Activated T-helper 1 cell treated with anti-CD3 and anti-CD28 coated beads, Interleukin-12 subunit alpha, Interleukin-12 subunit beta, Interleukin-2, Interleukin-4 antibody, amounts not matched to agents 30 ng/mL and 10 ng/mL and 1 ng/mL, durations not matched to agents 14 hours and 24 hours and 36 hours (primary cell): ENCODE measurements around the gene RAB2B. TPM values are rescaled to one million over a fixed set of nuclear protein-coding genes. Genes with fewer than 3 reads are reported as not detected.

Experiments
- DNase-seq: peaks from one replicate; pipeline ENCODE4 v3.0.0; 2021; ENCODE audit warnings: low spot score
- H3K27ac Mint-ChIP-seq: one replicate; pipeline ENCODE4 v1.8.0; 2021; ENCODE audit warnings: mild to moderate bottlenecking, mixed read lengths
- H3K27me3 Mint-ChIP-seq: one replicate; pipeline ENCODE4 v1.8.0; 2022; ENCODE audit warnings: mild to moderate bottlenecking, moderate library complexity, mixed read lengths; ENCODE audit not compliant: insufficient read depth
- H3K36me3 Mint-ChIP-seq: one replicate; pipeline ENCODE4 v1.8.0; 2021; ENCODE audit warnings: low read depth, mixed read lengths
- H3K4me1 Mint-ChIP-seq: one replicate; pipeline ENCODE4 v1.8.0; 2021; ENCODE audit warnings: low read depth, mixed read lengths
- H3K4me3 Mint-ChIP-seq: one replicate; pipeline ENCODE4 v1.8.0; 2021; ENCODE audit warnings: mild to moderate bottlenecking, moderate library complexity, mixed read lengths
- H3K9me3 Mint-ChIP-seq: one replicate; pipeline ENCODE4 v1.8.0; 2021; ENCODE audit warnings: mixed read lengths
- intact Hi-C: fragments of 100-400 bp; cut with micrococcal nuclease; formaldehyde crosslinking; loops from one replicate; pipeline ENCODE4 v1.15.1; 2024
- total RNA-seq: library from RNA; stranded (reverse); gene quantifications from 2 replicates; pipeline ENCODE4 v1.2.3, GENCODE V29; 2022

Gene RAB2B
- 30.3 and 32.5 TPM in 2 replicates for total RNA-seq

DNA sequence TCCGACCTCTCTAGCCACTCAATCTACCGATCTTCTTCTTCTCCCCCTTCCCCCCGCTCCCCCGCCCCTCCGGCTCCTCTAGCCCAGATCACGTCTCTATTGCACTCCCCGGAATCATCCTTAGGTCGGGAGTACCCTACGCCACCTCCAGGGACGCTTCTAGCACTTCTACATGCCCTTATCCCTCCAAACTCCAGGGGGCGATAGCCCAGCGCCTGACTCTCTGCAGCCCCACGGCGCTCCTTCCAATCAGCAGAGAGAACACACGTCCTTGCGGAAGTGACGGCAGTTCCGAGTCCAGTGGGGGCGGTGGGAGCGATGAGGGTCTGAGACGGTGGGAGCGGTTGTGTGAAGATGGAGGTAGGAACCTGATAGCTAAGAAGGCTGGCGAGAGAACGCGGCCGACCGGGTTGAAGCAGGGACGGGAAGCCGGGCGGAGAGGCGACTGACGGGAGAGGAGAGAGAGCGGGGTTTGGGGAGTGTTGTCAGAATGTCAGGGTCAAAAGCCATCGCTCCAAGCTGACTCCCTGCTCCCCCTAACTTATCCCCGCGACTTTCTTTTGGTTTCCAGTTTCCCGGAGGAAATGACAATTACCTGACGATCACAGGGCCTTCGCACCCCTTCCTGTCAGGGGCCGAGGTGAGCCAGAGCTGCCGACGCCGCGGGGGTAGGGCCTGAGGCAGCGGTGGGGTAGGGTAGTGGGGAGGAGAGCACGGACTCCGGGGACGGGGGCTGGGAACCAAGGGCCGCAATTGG is at the start of gene RAB2B, which contains the start of gene TOX4:
Gene RAB2B (minus strand): TSS at position 35 of the 757 bp plus-strand sequence. CDS start 87 bp downstream, outside the sequence.
Gene TOX4 (plus strand): TSS at position 271 of the 757 bp plus-strand sequence. CDS start 84 bp downstream, at position 355.
- peaks cover 2% of the 10 kb centered on the region for H3K27me3 Mint-ChIP-seq
- peak; percentile 96 for DNase-seq
- peak within 1 kb of the TSS; percentile 100 for H3K4me3 Mint-ChIP-seq
- intact Hi-C loops = loop anchor here (1.0 kb wide), 8 partner anchors 21 to 208 kb away; partner anchors contain the start of genes CHD8, HNRNPC, METTL3 and SALL2
- peaks cover 35% of the 10 kb centered on the region for H3K4me1 Mint-ChIP-seq
- H3K9me3 Mint-ChIP-seq = no peaks in the 10 kb centered on the region
- peak within 1 kb of the TSS; percentile 99 for H3K27ac Mint-ChIP-seq
- peaks cover 20% of the 10 kb centered on the region for H3K36me3 Mint-ChIP-seq

DNA sequence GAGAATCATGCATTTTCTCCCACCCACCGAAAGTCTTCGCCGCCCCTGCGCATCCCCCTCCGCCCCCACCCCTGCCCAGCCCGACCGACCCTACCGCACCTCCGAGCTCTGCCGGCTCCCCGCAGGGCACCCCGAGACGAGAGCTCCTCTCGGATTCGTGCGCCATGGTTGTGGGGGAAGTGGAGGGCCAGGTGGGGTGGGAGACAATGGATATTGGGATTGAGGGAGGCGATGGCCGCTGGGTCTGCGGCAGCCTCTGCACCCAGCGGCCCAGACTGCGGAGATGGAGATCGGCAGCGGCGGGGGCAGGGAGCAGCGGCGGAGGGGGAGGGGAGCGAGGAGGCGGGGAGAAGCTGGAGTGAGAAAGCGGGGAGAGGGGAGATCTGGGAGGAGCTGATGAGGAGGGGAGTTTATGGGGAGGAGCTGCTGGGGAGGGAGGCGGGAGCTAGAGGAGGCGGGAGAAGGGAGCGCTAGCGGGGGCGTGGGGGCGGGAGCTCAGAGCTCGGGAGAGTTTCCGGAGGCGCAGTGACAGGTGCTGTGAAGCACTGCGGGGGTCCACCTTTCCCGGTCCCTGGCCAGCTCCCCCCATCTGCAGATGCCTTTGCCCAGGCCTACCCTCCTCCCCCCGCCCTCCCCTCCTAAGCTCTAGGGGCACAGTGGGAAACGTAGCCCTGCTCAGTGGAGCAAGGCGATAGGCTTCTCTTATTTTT is 49.4 kb upstream of the RAB2B start, which contains the start of gene SALL2:
Gene SALL2 (minus strand): TSS at position 385 of the 710 bp plus-strand sequence. CDS start 219 bp downstream, at position 166.
- no peaks in the 10 kb centered on the region for H3K36me3 Mint-ChIP-seq
- DNase-seq = peak; percentile 35
- peaks cover 5% of the 10 kb centered on the region for H3K4me1 Mint-ChIP-seq
- no peaks in the 10 kb centered on the region for H3K9me3 Mint-ChIP-seq
- peaks cover 7% of the 10 kb centered on the region for H3K27me3 Mint-ChIP-seq
- intact Hi-C loops = loop anchor here (1.0 kb wide), 3 partner anchors 15 to 89 kb away; partner anchors contain the start of genes METTL3 and TOX4
- H3K4me3 Mint-ChIP-seq = peak within 1 kb of the TSS; percentile 81
- peak within 1 kb of the TSS; percentile 68 for H3K27ac Mint-ChIP-seq

DNA sequence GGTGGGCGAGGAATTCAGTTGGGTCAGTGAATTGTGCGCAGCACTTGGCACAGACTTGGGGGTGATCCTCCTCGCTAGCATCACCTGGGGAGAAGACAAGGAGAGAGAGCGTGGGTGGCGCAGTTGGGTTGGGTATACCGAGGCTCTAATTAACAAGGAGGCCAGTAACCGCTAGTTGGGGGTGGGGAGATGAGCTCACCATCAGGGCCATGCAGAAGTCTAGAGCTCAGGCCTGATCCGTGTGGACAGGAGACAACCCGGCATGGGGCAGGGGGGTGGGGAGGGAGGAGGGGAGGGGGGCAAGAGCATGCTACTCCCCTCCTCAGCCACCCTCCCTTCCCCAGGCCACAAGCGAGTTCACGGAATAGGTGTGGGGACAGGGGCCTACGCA is 48.8 kb upstream of the RAB2B start:
- peaks cover 5% of the 10 kb centered on the region for H3K4me1 Mint-ChIP-seq
- peaks cover 7% of the 10 kb centered on the region for H3K27me3 Mint-ChIP-seq
- H3K27ac Mint-ChIP-seq = peak overlapping the region; percentile 68
- no peak for DNase-seq
- no peaks in the 10 kb centered on the region for H3K36me3 Mint-ChIP-seq
- H3K4me3 Mint-ChIP-seq = peak overlapping the region; percentile 80
- intact Hi-C loops = no loop called here
- H3K9me3 Mint-ChIP-seq = no peaks in the 10 kb centered on the region

DNA sequence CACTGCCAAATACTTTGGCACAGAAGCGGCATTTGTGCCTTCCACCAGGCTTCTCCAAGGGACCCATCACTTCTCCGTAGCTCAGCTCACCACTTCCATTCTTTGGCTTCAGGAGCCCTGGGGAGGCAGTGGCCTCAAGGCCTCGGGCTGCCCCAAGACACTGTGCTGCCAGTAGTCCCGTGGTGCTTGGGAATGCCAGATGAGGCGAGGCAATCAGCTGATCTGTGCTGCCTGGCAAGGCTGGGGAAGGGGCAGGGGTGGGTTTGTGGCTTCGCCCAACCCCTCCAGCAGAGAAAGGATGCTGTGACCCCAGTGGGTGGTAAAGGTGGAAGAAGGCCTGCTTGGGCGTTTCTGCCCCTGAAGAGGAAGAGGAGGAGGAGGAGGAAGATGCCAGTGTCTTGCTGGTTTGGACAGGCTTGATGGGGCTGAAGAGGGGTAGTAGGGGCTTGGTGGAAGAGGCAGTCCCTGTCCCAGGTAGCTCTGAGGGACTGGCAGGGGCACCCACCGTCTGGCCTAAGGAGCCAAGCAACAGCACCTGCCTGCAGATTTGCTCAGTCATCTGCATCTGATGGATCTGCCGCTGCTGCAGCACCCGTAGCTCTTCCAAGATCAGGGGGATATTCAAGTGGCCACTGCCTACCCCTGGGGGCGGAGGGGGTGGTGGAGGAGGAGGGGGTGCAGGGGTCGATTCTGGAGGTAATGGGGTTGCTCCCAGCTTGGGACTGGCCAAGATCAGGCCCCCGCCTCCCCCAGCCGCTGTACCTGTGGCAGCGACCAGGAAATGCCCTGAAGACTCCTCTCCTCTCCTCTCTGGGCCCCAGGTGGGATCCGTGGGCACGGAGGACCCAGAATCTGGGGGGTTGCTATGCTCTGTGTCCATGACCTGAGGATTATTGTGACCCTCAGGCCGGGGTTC is 48.1 kb upstream of the RAB2B start:
- DNase-seq = no peak
- Mint-ChIP-seq H3K27me3 (peaks cover 7% of the 10 kb centered on the region), H3K4me3 (peak overlapping the region; percentile 80), H3K9me3 (no peaks in the 10 kb centered on the region), H3K36me3 (no peaks in the 10 kb centered on the region), H3K27ac (peak overlapping the region; percentile 68), H3K4me1 (peaks cover 5% of the 10 kb centered on the region)
- intact Hi-C loops = no loop called here

DNA sequence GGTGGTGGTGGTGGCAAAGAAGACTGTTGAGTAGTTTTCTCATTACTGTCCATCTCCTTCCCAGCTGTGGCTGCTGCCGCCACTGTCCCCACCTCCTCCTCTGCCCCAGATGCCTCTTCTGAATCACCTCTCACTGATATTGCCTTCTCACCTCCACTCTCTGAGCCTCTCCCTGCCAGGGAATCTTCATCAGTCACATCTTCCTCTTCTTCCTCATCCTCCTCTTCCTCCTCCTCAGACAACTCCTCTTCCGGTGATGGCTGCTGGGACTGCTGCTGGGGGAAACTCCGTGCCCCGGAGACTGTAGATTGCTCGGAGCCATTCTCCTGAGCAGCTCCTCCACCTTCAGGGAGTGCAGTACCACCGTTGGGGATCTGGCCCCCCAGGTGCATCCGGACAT is 46.4 kb upstream of the RAB2B start:
- H3K27me3 Mint-ChIP-seq = peaks cover 16% of the 10 kb centered on the region
- no peaks in the 10 kb centered on the region for H3K36me3 Mint-ChIP-seq
- H3K9me3 Mint-ChIP-seq = no peaks in the 10 kb centered on the region
- DNase-seq = no peak
- H3K4me3 Mint-ChIP-seq = no peak overlapping the region
- intact Hi-C loops = no loop called here
- H3K27ac Mint-ChIP-seq = no peak overlapping the region
- H3K4me1 Mint-ChIP-seq = peaks cover 5% of the 10 kb centered on the region

DNA sequence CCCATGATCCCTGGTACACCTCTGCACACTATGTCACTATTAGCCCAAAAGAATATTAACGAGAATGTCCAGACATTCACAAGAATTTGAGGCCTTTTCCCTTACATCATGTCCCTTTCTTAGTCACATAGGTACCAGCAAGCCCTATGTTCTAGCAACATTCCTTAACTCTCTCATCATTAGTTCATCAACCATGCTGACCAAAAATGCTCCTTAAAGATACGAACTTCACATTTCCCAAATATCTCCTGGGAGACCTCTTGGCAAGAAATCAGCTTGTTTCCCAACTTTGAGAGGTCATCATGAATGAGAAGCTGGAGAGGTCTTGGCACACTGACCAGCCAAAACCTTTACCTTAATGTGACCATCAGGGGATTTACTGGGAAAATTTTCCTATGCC is 44.7 kb upstream of the RAB2B start:
- H3K36me3 Mint-ChIP-seq = no peaks in the 10 kb centered on the region
- intact Hi-C loops = no loop called here
- peaks cover 20% of the 10 kb centered on the region for H3K27me3 Mint-ChIP-seq

DNA sequence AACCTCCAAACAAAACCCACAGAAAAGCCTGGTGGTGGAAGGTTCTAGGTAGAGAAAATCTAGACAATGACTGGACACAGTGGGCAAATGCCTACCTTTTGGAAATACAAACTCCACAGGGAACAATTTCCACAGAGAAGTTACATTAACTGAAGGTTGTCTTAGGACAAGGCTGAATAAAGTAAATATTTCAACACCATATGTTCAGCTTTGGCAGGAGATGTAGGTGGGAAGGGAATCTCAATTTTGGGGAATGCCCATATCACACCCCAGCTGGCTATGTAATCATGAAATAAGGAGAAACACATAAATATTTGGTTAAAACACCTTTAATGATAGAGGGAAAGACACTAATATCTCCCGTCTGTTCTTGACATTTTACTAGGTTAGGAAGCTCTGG is 44.0 kb upstream of the RAB2B start:
- intact Hi-C loops = no loop called here
- H3K27me3 Mint-ChIP-seq = peaks cover 24% of the 10 kb centered on the region

More for the DNA sequence above, 44.7 kb upstream of the RAB2B start:
- H3K4me3 Mint-ChIP-seq = no peak overlapping the region
- no peak for DNase-seq
- H3K9me3 Mint-ChIP-seq = no peaks in the 10 kb centered on the region
- H3K27ac Mint-ChIP-seq = no peak overlapping the region
- H3K4me1 Mint-ChIP-seq = no peaks in the 10 kb centered on the region

DNA sequence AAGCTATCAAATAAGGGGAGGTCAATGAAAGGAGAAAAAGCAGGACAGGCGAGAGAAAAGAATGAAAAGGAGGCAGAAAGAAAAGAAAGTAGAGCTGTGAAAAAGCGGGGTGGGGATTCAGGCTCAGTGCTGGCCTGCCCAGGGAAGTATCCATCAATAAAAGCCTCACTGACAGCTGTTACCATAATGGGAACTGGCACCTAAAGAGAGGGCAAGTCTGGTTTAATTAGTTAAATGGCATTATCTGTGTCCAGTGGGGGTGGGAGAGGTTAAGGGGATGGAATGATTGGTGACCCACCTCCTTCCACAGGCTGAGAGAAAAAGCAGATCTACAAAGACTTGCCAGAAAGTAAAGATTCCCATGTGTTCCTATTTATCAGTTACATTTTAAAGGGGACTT is 42.0 kb upstream of the RAB2B start:
- Mint-ChIP-seq H3K27me3 (peaks cover 33% of the 10 kb centered on the region), H3K9me3 (no peaks in the 10 kb centered on the region), H3K4me1 (no peaks in the 10 kb centered on the region), H3K27ac (no peak overlapping the region), H3K36me3 (no peaks in the 10 kb centered on the region), H3K4me3 (no peak overlapping the region)
- DNase-seq = no peak
- intact Hi-C loops = no loop called here

More for the DNA sequence above, 44.0 kb upstream of the RAB2B start:
- no peak for DNase-seq
- no peak overlapping the region for H3K27ac Mint-ChIP-seq
- H3K36me3 Mint-ChIP-seq = no peaks in the 10 kb centered on the region
- H3K9me3 Mint-ChIP-seq = no peaks in the 10 kb centered on the region
- H3K4me3 Mint-ChIP-seq = no peak overlapping the region
- H3K4me1 Mint-ChIP-seq = no peaks in the 10 kb centered on the region

DNA sequence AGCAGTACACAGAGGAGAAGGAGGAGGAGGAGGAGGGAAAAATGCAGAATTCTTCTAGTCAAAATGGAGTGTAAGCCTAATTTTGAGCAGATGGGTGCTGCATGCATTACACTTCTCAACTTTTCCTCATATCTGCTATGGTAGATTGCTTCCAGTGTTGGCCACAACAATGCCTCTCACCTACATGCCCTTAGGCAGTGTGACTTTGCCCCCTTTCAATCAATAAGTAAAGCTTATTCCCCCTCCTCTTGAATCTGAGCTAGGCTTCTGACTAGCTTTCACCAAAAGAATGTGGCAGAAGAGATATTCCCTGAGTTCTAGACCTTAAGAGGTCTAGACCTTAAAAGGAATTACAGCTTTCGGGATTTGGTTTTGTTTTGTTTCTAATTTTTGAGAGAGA is 37.6 kb upstream of the RAB2B start:
- DNase-seq = no peak
- no peak overlapping the region for H3K27ac Mint-ChIP-seq
- intact Hi-C loops = no loop called here
- no peak overlapping the region for H3K4me3 Mint-ChIP-seq
- H3K36me3 Mint-ChIP-seq = peaks cover 8% of the 10 kb centered on the region
- no peaks in the 10 kb centered on the region for H3K9me3 Mint-ChIP-seq
- peaks cover 25% of the 10 kb centered on the region for H3K27me3 Mint-ChIP-seq
- peaks cover 15% of the 10 kb centered on the region for H3K4me1 Mint-ChIP-seq

DNA sequence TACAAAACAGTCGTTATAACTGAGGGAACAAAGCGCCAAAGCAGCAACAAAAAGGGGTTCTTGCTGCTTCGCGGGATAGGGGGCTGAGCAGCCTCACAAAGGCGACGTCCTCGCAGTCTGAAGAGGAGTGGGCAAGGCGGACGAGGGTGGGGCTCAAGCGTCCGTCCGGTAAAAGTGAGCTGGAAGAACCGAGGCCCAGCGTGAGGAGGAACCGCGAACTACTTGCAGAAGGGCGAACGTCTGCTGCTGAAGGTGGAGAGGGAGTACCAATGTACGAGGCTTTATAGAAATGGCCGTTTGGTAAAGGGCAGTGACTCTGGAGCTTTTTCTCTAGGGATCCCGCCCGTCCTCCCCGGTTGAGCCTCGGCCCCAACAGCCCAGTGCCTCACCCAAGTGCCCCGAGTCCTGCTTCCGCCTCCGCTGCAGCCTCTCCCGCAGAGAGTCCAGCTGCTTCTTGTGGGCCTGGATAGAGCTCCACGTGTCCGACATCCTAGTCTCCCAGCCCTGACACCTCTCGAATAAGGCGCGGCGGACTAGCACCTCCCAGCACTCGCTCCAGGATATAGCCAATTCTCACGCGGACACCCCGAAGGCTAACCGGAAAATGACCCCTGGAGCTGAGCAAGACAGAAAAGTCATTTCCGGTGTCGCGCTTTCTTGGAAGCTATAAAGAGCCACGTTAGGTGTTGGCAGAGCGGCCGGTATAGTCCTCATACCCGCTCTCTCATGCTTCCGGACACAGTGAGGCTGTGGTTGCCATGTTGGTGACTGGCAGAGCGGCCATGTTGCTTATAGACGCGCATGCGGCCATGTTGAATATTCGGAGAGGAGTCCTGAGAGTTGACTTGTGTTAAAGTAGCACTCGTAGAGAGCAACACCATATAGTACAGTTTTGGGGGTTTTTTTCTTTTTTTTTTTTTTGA is 34.2 kb upstream of the RAB2B start, which contains the start of gene METTL3:
Gene METTL3 (minus strand): TSS at position 606 of the 923 bp plus-strand sequence. CDS start 117 bp downstream, at position 489.
- H3K4me1 Mint-ChIP-seq = peaks cover 27% of the 10 kb centered on the region
- H3K36me3 Mint-ChIP-seq = peaks cover 23% of the 10 kb centered on the region
- H3K27ac Mint-ChIP-seq = peak within 1 kb of the TSS; percentile 93
- peak; percentile 93 for DNase-seq
- intact Hi-C loops = loop anchor here (1.0 to 2.0 kb wide), 10 partner anchors 13 to 1256 kb away; partner anchors contain the start of genes CHD8, HNRNPC, OXA1L and SALL2
- peaks cover 12% of the 10 kb centered on the region for H3K27me3 Mint-ChIP-seq
- H3K9me3 Mint-ChIP-seq = no peaks in the 10 kb centered on the region
- H3K4me3 Mint-ChIP-seq = peak within 1 kb of the TSS; percentile 99

DNA sequence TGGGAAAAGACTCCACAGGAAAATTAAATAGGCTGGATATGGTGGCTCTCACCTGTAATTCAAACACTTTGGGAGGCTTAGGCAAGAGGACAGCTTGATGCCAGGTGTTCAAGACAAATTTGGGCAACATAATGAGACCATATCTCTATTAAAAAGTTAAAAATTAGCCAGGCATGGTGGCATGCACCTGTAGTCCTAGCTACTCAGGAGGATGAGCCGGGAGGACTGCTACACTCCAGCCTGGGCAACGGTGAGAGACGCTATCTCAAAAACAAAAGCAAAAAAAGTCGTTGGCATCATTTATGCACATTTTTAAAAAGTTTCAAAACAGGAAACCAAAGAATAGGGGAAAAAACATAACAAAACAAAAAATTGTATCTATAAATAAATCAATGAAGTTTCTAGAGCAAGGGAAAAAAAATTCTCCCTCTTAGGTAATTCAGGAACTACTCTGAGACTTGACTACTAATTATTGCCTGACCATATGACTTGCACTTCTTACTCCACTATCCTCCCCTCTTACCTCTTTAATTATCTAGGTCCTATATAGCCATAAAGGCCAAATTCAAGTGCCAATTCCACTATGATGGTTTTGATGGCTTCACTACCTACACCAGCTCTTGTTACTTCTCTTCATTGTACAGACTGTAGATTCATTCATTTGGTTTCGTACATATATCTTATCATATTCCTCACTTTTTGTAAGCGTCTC is 32.8 kb upstream of the RAB2B start:
- H3K4me3 Mint-ChIP-seq = peak overlapping the region; percentile 99
- no peak for DNase-seq
- peaks cover 39% of the 10 kb centered on the region for H3K4me1 Mint-ChIP-seq
- peaks cover 8% of the 10 kb centered on the region for H3K27me3 Mint-ChIP-seq
- peak overlapping the region; percentile 93 for H3K27ac Mint-ChIP-seq
- intact Hi-C loops = loop anchor here (2.0 kb wide), 1 partner anchor 1257 kb away; the partner anchor contains the start of gene OXA1L
- no peaks in the 10 kb centered on the region for H3K9me3 Mint-ChIP-seq
- peaks cover 30% of the 10 kb centered on the region for H3K36me3 Mint-ChIP-seq
